ENCODE measurements around the gene KNTC1.
"Not testable (repeated sequence)": the region's sequence is repeated elsewhere in the genome, so short reads cannot be mapped to it uniquely, and the experiment has no call there.

KNTC1 gene

GRCh38 chr12:122563361-122563760 is 36.3 kb downstream of the KNTC1 start:
- no peak for DNase-seq

GRCh38 chr12:122566816-122567215 is 39.8 kb downstream of the KNTC1 start:
- not testable (repeated sequence) for DNase-seq

- no peak for DNase-seq
Observed at GRCh38 chr12:122569288-122569687, 42.2 kb downstream of the KNTC1 start.

- DNase-seq: not testable (repeated sequence)
Observed at GRCh38 chr12:122570006-122570405, 43.0 kb downstream of the KNTC1 start.

GRCh38 chr12:122571821-122572220 is 44.8 kb downstream of the KNTC1 start:
- no peak for DNase-seq

GRCh38 chr12:122583294-122583693 is 56.2 kb downstream of the KNTC1 start:
- DNase-seq: not testable (repeated sequence)

- no peak for DNase-seq
Observed at GRCh38 chr12:122584177-122584863, 57.3 kb downstream of the KNTC1 start.

- DNase-seq: no peak
Observed at GRCh38 chr12:122590990-122591389, 63.9 kb downstream of the KNTC1 start.

GRCh38 chr12:122591966-122592365 is 64.9 kb downstream of the KNTC1 start:
- DNase-seq: not testable (repeated sequence)

- DNase-seq: not testable (repeated sequence)
Observed at GRCh38 chr12:122592543-122592942, 65.5 kb downstream of the KNTC1 start.

- no peak for DNase-seq
Observed at GRCh38 chr12:122593910-122594309, 66.9 kb downstream of the KNTC1 start.

- no peak for DNase-seq
Observed at GRCh38 chr12:122596838-122597237, 69.8 kb downstream of the KNTC1 start.

- no peak for DNase-seq
Observed at GRCh38 chr12:122602456-122602855, 75.4 kb downstream of the KNTC1 start.

- DNase-seq: no peak
Observed at GRCh38 chr12:122604993-122605392, 77.9 kb downstream of the KNTC1 start.

- no peak for DNase-seq
Observed at GRCh38 chr12:122609732-122610131, 82.7 kb downstream of the KNTC1 start.

GRCh38 chr12:122610207-122610606 is 83.2 kb downstream of the KNTC1 start:
- DNase-seq: no peak

GRCh38 chr12:122610911-122611310 is 83.9 kb downstream of the KNTC1 start:
- no peak for DNase-seq

- no peak for DNase-seq
Observed at GRCh38 chr12:122614839-122615238, 87.8 kb downstream of the KNTC1 start.

- DNase-seq: no peak
Observed at GRCh38 chr12:122615780-122616179, 88.7 kb downstream of the KNTC1 start.

GRCh38 chr12:122635471-122635870 is 108.4 kb downstream of the KNTC1 start:
- DNase-seq: no peak

- DNase-seq: no peak
Observed at GRCh38 chr12:122643207-122643805, 116.3 kb downstream of the KNTC1 start.

- DNase-seq: no peak
Observed at GRCh38 chr12:122646517-122647217, 119.6 kb downstream of the KNTC1 start.

GRCh38 chr12:122651520-122652224 is 124.6 kb downstream of the KNTC1 start:
- no peak for DNase-seq

Measured in NCI-H1694 (cell line).